ENCODE results near the gene CPEB1. TPM values are rescaled to one million over a fixed set of nuclear protein-coding genes. Genes with fewer than 3 reads are reported as not detected.
A peak's percentile ranks its signal among the peaks of the same experiment; 100 is the strongest.

CPEB1 gene
- total RNA-seq, 1 donor from 2014 or later, result 1.3 TPM

DNA sequence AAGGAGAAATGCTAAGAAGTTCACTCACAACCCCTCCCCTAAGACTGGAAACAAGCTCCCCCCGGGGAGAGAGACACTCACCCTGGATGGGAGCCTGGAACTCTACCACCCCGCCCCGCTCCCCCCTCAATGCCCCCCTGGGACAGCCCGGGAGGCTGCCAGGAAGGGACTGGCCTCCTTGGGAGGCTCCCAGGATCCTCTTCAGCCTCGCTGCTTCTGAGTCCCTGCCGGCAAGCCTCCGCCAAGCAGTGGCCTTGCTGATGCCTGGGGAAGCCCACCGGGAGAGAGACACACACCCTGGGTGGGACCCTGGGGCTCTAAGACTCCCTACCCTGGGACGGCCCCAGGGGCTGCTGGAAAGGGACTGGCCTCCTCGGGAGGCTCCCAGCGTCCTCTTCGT lies 33.4 kb downstream of the CPEB1 start:
- intact Hi-C loops (cut with DNase I), result no loop called here
- no peak for DNase-seq
- ATAC-seq (ENCODE audit: poor library complexity), result no peak

DNA sequence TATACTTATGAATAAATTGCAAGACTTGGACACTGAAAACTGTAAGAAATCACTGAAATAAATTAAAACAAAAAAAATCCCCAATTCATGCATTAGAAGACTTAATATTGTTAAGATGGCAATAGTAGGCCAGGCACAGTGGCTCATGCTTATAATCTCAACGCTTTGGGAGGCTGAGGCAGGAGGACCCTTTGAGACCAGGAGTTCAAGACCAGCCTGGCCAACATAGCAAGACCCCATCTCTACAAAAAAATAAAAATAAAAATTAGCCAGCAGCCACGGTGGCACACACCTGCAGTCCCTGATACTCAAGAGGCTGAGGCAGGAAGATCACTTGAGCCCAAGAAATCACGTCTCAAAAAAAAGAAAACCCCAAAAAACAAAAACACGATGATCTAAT lies 35.8 kb downstream of the CPEB1 start:
- ATAC-seq (ENCODE audit: poor library complexity) (no peak), DNase-seq (no peak)
- intact Hi-C loops (cut with DNase I), result no loop called here

DNA sequence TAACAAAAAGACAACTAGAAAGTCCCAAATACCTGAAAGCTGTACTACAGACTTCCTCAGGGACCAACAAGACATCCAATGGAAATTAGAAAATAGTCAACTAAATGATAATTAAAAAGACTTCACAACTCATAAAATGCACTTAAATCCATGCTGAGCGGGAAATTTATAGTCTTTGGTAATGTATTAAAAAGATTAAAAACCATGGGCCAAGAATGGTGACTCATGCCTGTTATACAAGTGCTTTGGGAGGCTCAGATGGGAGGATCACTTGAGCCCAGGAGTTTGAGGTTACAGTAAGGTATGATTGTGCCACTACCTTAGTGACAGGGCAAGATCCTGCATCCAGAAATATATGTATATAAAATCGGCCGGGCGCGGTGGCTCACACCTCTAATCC lies 45.0 kb downstream of the CPEB1 start:
- intact Hi-C loops (cut with DNase I), result no loop called here
- DNase-seq, result no peak
- ATAC-seq (ENCODE audit: poor library complexity), result no peak

DNA sequence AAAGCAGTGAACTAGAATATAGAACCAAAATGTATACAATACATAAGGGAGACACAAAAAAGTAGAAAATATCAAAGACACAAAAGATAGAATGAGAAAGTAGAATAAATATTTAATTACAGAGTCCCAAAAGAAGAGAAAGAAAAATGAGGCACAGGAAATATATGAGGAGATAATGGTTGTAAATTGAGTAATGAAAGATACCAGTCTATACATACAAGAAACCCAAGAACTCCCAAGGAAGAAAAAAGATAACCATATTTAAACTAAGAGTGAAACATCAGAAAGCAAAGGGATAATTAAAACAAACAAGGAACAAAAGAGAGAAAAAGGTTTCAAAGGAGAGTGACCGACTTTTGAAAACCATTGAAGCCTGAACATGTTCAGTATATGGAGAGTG lies 47.3 kb downstream of the CPEB1 start:
- intact Hi-C loops (cut with DNase I), result no loop called here
- DNase-seq (no peak), ATAC-seq (ENCODE audit: poor library complexity) (no peak)

DNA sequence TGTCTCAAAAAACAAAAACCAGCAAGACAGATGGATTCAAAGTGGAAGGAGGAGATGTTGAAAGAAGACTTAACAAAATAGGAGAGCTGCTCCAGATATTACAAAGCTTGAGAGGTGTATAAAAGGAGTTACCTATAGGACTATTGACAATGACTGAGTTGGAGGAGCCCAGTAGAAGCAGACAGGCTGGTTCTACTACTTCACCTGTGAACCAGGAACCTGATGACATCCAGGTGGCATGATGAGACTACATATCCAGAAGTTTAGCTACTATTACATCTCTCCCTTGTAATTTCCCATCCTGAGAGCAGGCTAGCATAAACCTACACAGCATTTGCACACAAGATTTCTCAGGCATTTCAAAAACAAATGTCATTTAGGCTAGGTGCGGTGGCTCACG lies 49.3 kb downstream of the CPEB1 start:
- no peak for ATAC-seq (ENCODE audit: poor library complexity)

DNA sequence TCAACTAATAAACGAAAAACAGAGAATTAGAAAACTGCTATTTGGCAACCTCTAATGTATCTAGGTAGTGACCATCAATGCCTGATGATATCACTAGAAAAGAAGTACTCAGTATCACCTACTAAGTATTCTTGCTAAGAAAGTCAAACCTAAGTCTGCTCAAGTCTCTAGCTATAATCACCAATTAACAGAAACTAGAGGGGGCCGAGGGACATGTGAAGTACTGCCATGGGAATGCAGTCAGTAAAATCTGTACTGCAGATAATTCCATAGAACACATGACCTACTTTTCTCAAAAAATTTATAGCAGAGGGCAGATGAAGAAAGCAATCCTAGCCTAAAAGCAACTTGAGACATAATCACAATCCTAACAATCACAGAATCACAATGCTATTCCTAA lies 51.4 kb downstream of the CPEB1 start:
- intact Hi-C loops (cut with DNase I), result no loop called here
- DNase-seq (no peak), ATAC-seq (ENCODE audit: poor library complexity) (no peak)

More for the DNA sequence above, 49.3 kb downstream of the CPEB1 start:
- intact Hi-C loops (cut with DNase I), result no loop called here
- no peak for DNase-seq

DNA sequence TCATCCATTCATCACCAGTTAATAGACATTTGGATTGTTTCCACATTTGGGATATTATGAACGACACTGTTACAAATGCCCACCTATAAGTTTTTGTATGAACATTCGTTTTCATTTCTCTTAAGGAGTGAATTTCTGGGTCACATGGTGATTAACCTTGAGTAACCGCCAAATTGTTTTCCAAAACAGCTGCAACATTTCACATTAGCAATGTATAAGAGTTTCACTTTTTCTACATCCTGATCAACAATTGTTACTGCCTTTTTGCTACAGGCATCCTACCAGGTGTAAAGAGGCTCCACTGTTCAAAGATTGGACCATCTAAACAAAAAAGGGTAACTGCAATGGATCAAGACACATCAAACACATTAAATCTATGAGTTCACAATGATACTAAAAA lies 52.0 kb downstream of the CPEB1 start:
- intact Hi-C loops (cut with DNase I), result no loop called here
- DNase-seq (no peak), ATAC-seq (ENCODE audit: poor library complexity) (no peak)

DNA sequence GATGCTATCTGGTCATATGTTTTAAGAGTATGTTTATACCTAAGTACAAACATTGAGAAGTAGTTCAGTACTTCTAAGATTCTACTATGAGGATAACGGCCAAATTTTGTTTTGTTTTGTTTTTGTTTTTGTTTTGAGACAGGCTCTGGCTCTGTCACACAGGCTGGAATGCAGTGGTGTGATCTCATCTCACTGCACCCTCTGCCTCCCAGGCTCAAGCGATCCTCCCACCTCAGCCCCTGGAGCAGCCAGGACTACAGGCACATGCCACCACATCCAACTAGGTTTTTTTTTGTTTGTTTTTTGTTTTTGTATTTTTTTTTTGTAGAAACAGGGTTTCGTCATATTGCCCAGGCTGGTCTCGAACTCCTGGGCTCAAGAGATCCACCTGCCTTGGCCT lies 59.4 kb downstream of the CPEB1 start:
- ATAC-seq (ENCODE audit: poor library complexity) (no peak), DNase-seq (no peak)
- intact Hi-C loops (cut with DNase I), result no loop called here

DNA sequence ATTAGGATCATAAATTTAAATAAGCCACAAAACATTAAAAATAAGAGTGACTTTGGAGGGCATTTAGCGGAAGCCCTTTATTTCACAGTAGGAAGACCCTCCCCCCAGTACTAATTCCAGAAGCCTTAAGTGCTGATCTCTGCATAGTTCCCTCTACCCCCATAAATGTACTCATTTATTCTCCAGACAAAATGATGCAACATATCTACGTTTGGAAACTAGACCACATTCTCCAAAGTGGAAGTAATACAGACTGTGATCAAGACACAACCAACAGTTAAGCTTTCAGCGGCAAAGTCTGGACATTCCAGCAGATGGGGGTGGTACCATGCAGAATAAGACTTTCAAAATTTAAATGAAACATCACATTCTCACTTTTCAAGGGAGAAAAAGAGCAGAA lies 62.1 kb downstream of the CPEB1 start:
- intact Hi-C loops (cut with DNase I), result no loop called here
- no peak for ATAC-seq (ENCODE audit: poor library complexity)
- DNase-seq, result no peak

DNA sequence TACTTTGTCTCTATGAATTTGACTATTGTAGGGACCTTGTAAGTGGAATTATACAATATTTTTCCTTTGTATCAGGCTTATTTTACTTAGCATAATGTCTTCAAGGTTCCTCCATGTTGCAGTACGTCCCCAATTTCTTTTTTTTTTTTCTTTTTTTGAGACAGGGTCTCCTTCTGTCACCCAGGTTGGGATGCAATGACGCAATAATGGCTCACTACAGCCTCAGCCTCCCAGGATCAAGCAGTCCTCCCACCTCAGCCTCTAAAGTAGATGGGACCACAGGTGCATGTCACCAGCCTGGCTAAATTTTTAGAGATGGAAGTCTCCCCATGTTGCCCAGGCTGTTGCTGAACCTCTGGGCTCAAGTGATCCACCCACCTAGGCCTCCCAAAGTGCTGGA lies 66.5 kb downstream of the CPEB1 start:
- no peak for ATAC-seq (ENCODE audit: poor library complexity)
- intact Hi-C loops (cut with DNase I), result no loop called here
- DNase-seq, result no peak

DNA sequence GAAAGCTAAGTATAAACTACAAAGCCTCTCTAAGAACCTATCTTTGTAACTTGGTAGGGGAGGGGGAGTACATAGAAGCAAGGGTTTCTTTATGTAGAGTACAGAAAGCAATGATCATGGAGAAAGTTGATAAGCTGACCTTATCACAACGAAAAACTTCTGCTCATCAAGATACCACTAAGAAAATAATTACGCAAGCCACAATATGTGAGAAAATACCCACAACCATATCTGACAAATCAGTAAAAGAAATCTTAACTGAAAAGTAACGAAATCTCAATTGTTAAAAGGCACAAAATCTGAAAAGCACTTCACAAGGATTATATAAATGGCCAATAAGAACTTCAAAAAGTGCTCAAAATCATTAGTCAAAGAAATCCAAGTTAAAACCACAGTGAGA lies 71.8 kb downstream of the CPEB1 start:
- intact Hi-C loops (cut with DNase I), result no loop called here
- no peak for DNase-seq
- ATAC-seq (ENCODE audit: poor library complexity), result no peak

DNA sequence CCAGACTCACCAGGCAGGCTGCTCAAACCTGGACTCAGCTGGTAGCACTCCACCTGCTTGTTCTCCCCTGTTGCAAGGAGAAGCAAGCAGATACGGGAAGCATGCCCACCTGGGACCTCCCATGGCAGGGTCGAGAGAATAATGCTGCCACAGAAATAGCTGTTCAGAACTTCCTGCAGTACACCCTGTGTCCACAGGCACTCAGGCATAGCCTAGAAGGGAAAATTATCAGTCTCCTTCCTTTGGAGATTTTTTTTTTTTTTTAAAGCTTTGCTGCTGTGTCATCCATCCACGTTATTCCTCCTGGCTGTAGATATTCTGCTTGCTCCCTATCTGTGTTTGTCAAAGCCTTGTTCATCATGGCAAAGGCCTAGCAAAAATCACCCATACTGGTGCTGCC lies 74.2 kb downstream of the CPEB1 start:
- intact Hi-C loops (cut with DNase I), result no loop called here
- no peak for DNase-seq
- ATAC-seq (ENCODE audit: poor library complexity), result no peak

DNA sequence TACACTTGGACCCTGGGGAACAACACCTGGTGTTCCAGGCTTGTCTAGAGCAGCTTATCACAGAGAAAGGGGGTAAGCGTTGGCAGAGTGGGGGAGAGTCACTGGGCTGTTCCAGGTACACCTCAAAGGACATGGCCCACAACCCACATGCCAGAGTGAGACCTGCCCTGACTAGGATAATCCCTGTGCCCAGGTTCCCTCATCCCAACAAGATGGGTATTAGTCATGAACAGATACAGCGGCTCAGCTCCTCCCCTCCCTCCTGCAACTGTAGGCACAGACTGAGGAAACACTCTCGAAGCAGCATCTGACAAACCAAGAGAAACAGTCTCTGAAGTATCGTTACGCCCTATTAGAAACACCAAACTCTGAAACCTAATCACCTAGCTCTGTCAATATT lies 74.9 kb downstream of the CPEB1 start:
- no peak for DNase-seq
- no peak for ATAC-seq (ENCODE audit: poor library complexity)
- intact Hi-C loops (cut with DNase I), result no loop called here

DNA sequence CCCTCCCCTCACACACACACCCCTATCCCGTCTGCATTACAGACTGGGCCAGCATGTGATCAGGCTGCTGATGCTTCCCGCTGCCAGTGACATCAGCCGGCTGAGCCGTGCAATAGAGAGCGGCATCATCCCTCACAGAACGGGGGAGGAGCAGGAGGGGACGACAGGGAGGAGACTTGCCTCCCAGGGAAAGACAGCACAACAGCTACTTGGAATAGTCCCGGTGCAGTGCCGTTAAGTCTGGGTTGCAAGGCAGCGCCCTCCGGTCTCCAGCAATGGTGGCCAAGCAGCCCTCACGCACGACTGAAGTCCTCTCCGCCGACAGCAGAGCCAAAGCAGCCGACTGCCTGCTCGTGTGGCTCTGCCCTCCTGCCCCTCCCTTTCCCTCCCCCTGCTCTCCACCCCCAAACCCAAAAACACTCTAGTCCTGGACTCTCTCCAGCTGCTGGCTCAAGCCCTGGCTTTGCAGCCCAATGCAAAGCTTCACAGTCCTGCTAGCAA lies 75.4 kb downstream of the CPEB1 start:
- DNase-seq (peak; percentile 69), ATAC-seq (ENCODE audit: poor library complexity) (peak; percentile 92)
- intact Hi-C loops (cut with DNase I), result no loop called here

DNA sequence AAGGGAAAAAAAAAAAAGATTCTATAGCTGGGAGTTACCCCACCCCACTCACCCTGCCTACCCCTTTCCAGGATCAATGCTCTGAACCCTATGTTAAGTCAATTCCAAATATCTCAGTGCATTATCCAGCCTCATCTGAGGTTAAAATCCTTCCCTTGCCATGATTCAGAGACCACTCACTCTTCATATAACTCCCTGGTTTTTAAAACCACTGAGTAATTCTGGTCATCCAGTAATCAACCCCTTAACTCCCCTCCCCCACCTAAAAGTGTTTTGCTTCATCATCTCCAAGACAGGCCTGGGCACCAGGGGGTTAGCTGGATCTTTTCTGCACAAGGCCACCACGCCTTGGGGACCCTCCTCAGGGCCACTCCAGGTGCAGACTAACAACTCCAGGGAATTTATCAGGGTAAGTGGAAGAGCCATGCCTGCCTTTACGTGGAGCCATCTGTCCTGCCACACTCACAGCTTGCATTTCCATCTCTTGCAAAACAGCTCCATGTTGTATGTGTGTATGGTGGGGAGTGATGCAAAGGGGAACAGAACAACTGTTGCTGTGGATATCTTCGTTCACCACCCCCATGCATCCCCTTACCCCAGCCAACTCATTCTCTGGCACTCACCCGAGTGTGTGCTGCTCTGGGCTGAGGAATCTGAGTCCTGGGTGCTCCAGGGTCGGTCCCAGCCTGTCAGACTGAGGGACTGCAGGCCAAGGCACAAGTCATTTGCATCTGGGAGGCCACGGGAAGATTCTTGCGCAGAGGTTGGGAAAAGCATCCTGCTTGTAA lies 76.2 kb downstream of the CPEB1 start:
- intact Hi-C loops (cut with DNase I), result no loop called here
- no peak for ATAC-seq (ENCODE audit: poor library complexity)

DNA sequence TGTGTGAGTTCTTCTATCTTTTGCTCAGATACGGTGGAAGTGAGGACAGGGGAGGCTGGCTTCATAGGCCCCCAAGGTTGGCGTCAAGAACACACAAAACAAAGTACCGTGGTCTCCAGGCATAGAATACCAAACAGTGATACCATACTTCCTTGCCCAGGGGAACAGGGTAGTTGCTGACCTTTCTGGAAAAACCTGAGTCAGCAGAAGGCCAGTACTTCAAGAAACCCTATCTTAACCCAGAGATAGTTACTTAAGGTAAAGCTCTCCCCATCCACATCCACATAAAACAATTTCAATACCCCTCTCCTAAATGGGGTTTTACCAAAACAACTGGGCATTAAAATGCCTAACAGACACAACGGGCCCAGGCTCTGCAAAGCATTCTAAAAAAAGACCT lies 77.3 kb downstream of the CPEB1 start:
- DNase-seq (no peak), ATAC-seq (ENCODE audit: poor library complexity) (no peak)
- intact Hi-C loops (cut with DNase I), result no loop called here

More for the DNA sequence above, 76.2 kb downstream of the CPEB1 start:
- no peak for DNase-seq

DNA sequence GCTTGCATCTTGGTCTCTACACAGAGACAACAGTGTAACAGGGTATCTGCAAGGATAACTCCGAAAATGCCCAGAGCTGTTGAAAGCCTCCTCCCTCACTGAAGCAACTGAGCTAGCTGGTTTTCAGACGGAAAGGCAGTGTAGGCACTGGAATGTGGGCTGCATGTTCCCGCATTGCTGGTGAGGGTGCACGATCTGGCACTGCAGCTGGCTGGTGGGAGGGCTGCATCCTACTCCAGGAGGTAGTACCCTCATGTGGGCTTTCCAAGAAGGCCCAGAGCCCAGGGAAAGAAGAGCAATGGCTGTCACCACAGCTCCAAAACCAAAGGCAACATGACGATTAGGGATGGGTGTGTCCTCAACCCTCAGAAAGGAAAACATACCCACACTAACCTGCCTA lies 78.2 kb downstream of the CPEB1 start:
- ATAC-seq (ENCODE audit: poor library complexity), result no peak
- intact Hi-C loops (cut with DNase I), result no loop called here
- DNase-seq, result no peak

DNA sequence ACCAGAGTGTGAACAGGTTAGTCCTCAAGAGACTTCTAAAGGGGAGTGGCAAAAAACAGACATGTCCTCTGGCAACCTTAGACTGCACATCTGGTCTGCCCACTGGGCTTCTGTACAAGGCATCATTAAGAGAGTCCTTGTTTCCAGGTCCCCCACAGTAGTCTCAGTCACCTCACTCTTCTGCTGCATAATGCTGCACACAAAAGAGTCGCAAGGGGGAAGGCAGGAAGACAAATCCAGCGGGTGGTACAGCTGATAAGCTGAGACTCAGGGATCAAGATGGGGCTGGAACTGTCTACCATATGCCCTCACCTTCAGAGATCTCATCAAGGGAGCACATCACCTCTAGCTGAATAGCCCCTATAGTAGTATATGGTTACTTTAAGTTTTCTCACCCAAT lies 79.5 kb downstream of the CPEB1 start:
- DNase-seq, result no peak
- ATAC-seq (ENCODE audit: poor library complexity), result no peak
- intact Hi-C loops (cut with DNase I), result no loop called here

DNA sequence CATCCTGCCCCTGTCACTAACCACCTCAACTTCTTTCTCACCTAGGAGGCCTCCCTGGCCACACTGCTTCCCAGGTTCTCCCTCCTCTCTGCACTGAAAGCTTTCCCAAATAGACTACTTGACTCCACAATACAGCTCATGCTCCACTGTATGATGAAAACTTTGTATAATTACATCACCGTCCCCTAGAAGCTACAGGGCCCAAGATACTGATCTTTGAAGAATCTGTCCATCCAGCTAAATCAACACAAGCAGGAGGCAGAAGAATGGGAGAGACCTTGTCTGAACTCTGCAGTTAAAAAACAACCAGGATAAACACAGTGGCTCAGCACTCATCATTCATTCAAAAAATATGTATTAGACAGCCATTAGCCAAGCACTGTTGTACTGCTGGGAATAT lies 80.5 kb downstream of the CPEB1 start:
- intact Hi-C loops (cut with DNase I), result no loop called here
- ATAC-seq (ENCODE audit: poor library complexity) (no peak), DNase-seq (no peak)

DNA sequence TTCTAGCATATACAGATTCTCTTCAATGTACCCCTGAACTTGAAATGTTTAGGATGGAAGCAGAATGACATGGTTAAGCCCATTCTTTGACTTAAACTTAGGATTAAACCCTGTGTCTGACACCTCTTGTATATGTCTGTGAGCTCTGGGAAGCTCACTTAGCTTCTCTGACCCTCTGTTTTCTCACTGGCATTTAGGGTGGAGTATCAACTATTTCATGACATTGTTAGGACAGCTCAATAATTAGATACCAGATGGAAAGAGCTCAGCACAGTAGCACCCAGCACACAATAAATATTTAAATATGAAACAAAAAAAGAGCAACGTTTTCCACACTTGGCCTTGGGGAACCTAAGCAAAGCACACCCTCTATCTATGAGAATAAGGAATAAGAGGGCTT lies 88.7 kb downstream of the CPEB1 start:
- no peak for ATAC-seq (ENCODE audit: poor library complexity)
- DNase-seq, result no peak
- intact Hi-C loops (cut with DNase I), result no loop called here
